Loucy (cell line): Measurements from ENCODE around the gene TEX261.

Source experiments
- EZH2phosphoT487 ChIP-seq: fragments of 200-600 bp; IDR thresholded peaks from 2 replicates; pipeline ENCODE4 v1.6.1; 2018; ENCODE audit warnings: antibody characterized with exemption, mild to moderate bottlenecking, moderate library complexity, borderline replicate concordance
- TF ChIP-seq, protein P1 (sequence below): fragments of 200-600 bp; sonication (generic); conservative IDR thresholded peaks from 2 replicates; pipeline ENCODE4 v1.5.1; 2014; ENCODE audit warnings: mild to moderate bottlenecking, antibody characterized with exemption, low read length

GRCh38 chr2:70978341-70979179, 16.1 kb downstream of the TEX261 start, which contains the start of gene ANKRD53:
- TF ChIP-seq, protein P1, sequence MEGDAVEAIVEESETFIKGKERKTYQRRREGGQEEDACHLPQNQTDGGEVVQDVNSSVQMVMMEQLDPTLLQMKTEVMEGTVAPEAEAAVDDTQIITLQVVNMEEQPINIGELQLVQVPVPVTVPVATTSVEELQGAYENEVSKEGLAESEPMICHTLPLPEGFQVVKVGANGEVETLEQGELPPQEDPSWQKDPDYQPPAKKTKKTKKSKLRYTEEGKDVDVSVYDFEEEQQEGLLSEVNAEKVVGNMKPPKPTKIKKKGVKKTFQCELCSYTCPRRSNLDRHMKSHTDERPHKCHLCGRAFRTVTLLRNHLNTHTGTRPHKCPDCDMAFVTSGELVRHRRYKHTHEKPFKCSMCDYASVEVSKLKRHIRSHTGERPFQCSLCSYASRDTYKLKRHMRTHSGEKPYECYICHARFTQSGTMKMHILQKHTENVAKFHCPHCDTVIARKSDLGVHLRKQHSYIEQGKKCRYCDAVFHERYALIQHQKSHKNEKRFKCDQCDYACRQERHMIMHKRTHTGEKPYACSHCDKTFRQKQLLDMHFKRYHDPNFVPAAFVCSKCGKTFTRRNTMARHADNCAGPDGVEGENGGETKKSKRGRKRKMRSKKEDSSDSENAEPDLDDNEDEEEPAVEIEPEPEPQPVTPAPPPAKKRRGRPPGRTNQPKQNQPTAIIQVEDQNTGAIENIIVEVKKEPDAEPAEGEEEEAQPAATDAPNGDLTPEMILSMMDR = no peak
- TF ChIP-seq EZH2phosphoT487 = no peak
